ENCODE data around the gene GPR183.
"Not testable (repeated sequence)": the region's sequence is repeated elsewhere in the genome, so short reads cannot be mapped to it uniquely, and the experiment has no call there.

Gene GPR183

DNA sequence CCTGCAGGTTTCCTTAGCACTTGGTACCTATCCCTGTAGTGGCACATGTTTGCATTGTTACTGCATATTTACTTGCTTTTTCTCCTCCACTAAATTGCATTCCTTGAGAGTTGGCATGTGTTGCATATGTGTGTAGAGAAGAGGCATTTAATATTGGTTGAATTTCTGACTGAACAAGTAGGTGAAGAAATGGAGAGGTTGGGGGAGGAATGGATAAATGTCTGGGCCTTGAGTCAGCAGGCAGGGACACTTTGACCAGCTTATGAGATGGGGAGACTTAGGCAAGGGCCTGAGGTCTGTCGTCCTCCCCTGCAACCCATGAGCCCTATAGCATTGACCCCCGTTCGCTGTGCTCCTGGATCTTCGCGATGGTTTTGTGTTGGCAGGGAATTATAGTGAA lies 47.0 kb downstream of the GPR183 start:
- no peak for DNase-seq
- in situ Hi-C loops (cut with MboI; ENCODE audit: low pct_unique_long_range_greater_than_20kb, low sequenced_read_pairs), result loop anchor here (10.0 kb wide), 1 partner anchor 85 kb away; no protein-coding TSS in a partner anchor

GRCh38 chr13:99258946-99259345 lies 48.3 kb downstream of the GPR183 start:
- DNase-seq, result peak; percentile 26
- in situ Hi-C loops (cut with MboI; ENCODE audit: low pct_unique_long_range_greater_than_20kb, low sequenced_read_pairs), result no loop called here

DNA sequence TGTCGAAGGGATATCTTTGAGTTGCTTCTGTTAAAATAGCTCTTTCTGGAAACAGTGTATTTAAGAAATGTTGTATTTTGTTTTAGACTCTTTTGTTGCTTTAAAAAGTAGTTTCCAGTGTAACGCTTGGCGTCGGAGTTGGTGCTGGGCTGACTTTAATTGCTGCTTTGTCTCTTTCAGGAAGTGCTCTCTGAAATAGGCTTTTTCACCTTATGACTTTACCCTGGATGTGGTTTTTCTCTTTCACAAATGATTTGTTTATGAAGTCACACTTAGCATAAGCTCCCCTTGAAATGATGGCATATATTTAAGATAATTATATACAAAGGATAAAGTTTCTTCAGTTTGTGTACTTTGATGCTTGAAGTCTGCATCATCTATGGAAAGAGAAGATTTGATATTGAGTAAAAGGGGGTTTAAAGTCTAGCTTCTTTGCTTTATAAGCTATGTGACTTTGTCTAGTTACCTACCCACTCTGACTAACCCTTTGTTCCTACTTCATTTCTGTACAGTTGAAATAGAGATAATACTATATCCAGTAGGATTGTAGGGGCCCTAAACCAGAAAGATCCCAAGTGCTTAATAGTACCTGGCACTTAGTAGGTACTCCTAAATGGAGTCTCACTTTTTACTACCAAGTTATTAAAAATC lies 48.9 kb downstream of the GPR183 start, which contains the start of gene GPR18:
Gene GPR18, minus strand, starts transcription at position 170 of the 651 bp plus-strand sequence. CDS start 2,507 bp downstream, outside the sequence.
- DNase-seq, result peak; percentile 24

GRCh38 chr13:99257291-99257690 lies 49.9 kb downstream of the GPR183 start:
- no peak for DNase-seq
- in situ Hi-C loops (cut with MboI; ENCODE audit: low pct_unique_long_range_greater_than_20kb, low sequenced_read_pairs), result no loop called here

More for the DNA sequence above, 48.9 kb downstream of the GPR183 start, which contains the start of gene GPR18:
- in situ Hi-C loops (cut with MboI; ENCODE audit: low pct_unique_long_range_greater_than_20kb, low sequenced_read_pairs), result no loop called here

GRCh38 chr13:99256709-99257108 lies 50.5 kb downstream of the GPR183 start:
- in situ Hi-C loops (cut with MboI; ENCODE audit: low pct_unique_long_range_greater_than_20kb, low sequenced_read_pairs), result no loop called here
- DNase-seq, result no peak

- in situ Hi-C loops (cut with MboI; ENCODE audit: low pct_unique_long_range_greater_than_20kb, low sequenced_read_pairs), result no loop called here
- DNase-seq, result no peak
These were observed 50.9 kb downstream of the GPR183 start for GRCh38 chr13:99256283-99256682.

- in situ Hi-C loops (cut with MboI; ENCODE audit: low pct_unique_long_range_greater_than_20kb, low sequenced_read_pairs), result no loop called here
- DNase-seq, result no peak
These were observed 51.9 kb downstream of the GPR183 start for GRCh38 chr13:99255271-99255670.

GRCh38 chr13:99254830-99255229 lies 52.4 kb downstream of the GPR183 start:
- in situ Hi-C loops (cut with MboI; ENCODE audit: low pct_unique_long_range_greater_than_20kb, low sequenced_read_pairs), result no loop called here

DNA sequence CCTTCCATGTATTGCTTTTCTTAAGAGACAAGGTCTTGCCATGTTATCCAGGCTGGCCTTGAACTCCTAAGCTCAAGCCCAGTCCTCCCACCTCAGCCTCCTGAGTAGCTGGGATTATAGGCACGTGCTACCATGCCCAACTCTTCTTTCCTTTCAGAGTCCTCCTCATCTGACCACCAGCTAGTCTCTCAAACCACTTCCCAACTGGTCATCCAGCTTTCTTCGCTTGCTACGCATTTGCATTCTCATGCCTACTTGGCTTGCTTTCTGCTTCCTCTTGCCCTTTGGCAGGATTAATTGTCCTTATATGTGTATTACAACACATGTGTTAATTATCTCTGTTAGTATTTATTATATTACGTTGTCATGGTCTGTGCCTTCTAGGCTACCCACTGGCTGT lies 55.3 kb downstream of the GPR183 start:
- in situ Hi-C loops (cut with MboI; ENCODE audit: low pct_unique_long_range_greater_than_20kb, low sequenced_read_pairs), result no loop called here
- no peak for DNase-seq

More at GRCh38 chr13:99254830-99255229, 52.4 kb downstream of the GPR183 start:
- no peak for DNase-seq

DNA sequence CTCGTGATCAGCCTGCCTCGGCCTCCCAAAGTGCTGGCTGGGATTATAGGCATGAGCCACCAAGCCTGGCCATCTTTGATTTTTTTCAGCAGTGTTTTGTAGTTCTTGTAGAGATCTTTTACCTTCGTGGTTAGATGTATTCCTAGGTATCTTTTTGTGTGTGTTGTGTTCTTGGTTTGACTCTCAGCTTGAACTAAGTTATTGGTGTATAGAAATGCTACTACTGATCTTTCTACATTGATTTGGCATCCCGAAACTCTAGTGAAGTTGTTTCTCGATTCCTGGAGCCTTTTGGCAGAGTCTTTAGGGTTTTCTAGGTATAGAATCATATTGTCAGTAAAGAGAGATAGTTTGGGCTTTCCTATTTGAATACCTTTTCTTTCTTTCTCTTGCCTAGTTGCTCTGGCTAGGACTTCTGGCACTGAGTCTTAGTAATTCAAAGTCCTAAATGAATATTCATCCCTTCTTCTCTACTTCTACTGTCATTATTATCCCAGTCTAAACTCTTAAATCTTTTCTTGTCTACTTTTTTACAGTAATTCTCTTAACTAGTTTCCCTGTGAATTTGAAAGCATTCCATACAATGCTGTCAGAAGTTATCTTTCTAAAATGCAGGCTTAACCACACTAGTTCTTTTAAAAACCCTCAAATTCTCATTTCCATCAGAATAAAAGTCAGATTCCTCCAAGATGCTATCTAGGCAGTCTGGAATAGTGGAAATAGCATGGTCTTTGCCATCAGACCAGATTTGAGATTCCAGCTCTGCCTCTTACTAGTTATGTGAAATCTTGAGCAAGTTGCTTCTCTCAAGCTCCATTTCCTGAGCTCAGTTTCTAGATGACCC lies 56.0 kb downstream of the GPR183 start:
- in situ Hi-C loops (cut with MboI; ENCODE audit: low pct_unique_long_range_greater_than_20kb, low sequenced_read_pairs), result no loop called here
- DNase-seq, result no peak

GRCh38 chr13:99249606-99250005 lies 57.6 kb downstream of the GPR183 start:
- DNase-seq; in situ Hi-C loops (cut with MboI; ENCODE audit: low pct_unique_long_range_greater_than_20kb, low sequenced_read_pairs): not testable (repeated sequence)

DNA sequence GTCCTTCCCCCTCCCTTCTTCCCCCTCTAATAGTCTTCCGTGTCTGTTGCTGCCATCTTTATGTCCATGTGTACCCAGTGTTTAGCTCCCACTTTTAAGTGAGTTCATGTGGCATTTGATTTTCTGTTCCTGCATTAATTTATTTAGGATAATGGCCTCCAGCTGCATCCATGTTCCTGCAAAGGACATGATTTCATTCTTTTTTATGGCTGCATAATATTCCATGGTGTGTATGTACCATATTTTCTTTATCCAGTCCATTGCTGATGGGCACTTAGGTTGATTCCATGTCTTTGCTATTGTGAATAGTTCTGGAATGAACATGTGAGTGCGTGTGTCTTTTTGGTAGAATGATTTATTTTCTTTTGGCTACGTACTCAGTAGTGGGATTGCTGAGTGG lies 58.0 kb downstream of the GPR183 start:
- in situ Hi-C loops (cut with MboI; ENCODE audit: low pct_unique_long_range_greater_than_20kb, low sequenced_read_pairs); DNase-seq: not testable (repeated sequence)

DNA sequence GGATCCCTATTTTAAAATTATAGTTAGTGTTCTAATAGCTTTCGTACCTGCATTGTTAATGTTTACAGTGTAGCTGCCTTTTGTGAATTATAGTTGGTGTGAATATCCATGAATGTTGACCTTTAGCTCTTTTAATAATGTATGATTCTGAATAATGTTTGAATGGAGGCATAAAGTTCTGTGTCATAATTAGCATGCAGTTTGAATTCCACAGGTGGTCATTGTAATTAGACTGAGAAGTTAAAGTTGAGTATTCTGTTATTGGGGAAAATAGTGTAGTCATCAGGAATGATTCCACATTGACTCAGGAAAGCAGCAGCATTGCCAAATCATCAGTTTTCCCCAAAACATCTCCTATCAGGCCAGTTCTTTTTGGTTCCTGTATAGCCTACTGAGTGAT lies 61.1 kb downstream of the GPR183 start:
- no peak for DNase-seq
- in situ Hi-C loops (cut with MboI; ENCODE audit: low pct_unique_long_range_greater_than_20kb, low sequenced_read_pairs), result no loop called here
